Measurements from ENCODE around the gene TMEM150C. TPM values are rescaled to one million over a fixed set of nuclear protein-coding genes. Genes with fewer than 3 reads are reported as not detected.

TMEM150C gene
- total RNA-seq, 8 experiments from 2014 or later: 0.24 to 14.7 (median 7.4) TPM

- WGBS, 10 experiments: 86 to 100% (median 100%) methylated on average over 1 to 6 of the region's 7 CpGs; no CpG with 5 or more reads in 1 of the 10 experiments
- no peaks in the 10 kb centered on the region for H3K4me1 ChIP-seq (replicated peaks in 1 of 2)
- no peak overlapping the region for H3K4me3 ChIP-seq
- H3K27ac ChIP-seq: no peak overlapping the region
- in situ Hi-C loops (cut with MboI; ENCODE audit: low pct_unique_long_range_greater_than_20kb in 2 of 9, low sequenced_read_pairs in 9 of 9, unreplicated experiment in 9 of 9): loop anchor here in 4 of 9 experiments (25.0 kb wide), 3 partner anchors 285 to 810 kb away; no protein-coding TSS in a partner anchor
- no peak for ATAC-seq (replicated peaks in 6 of 8)
These were observed 109.8 kb downstream of the TMEM150C start for GRCh38 chr4:82452026-82452425.

- peak in 1 of 8 experiments; percentile 18 for ATAC-seq (replicated peaks in 6 of 8)
- Histone ChIP-seq H3K27ac (no peak overlapping the region), H3K4me1 (replicated peaks in 1 of 2) (no peaks in the 10 kb centered on the region), H3K4me3 (no peak overlapping the region)
- in situ Hi-C loops (cut with MboI; ENCODE audit: low pct_unique_long_range_greater_than_20kb in 2 of 9, low sequenced_read_pairs in 9 of 9, unreplicated experiment in 9 of 9): loop anchor here in 4 of 9 experiments (25.0 kb wide), 3 partner anchors 286 to 811 kb away; no protein-coding TSS in a partner anchor
- 40 to 100% (median 90%) methylated on average over 1 to 12 of the region's 13 CpGs; no CpG with 5 or more reads in 1 of the 10 experiments for WGBS, 10 experiments
These were observed 110.6 kb downstream of the TMEM150C start for GRCh38 chr4:82450966-82451755.

DNA sequence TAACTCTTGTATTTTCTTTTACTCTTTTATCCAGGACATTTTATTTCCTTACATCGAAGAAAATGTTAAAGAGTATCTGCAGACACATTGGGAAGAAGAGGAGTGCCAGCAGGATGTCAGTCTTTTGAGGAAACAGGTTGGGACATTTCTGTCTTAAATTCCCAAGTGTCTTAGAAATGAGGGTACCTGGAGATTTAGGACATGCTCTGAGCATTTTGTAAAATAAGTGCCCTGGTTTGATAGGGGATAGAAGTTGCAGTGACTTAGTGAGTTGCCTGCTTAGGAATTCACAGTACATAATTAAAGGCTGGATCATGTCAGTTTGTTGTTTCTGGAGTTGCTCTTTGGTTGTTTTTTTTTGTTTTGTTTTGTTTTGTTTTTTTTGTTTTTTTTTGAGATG is 113.9 kb downstream of the TMEM150C start:
- Histone ChIP-seq H3K4me1 (replicated peaks in 1 of 2) (no peaks in the 10 kb centered on the region), H3K27ac (no peak overlapping the region), H3K4me3 (no peak overlapping the region)
- in situ Hi-C loops (cut with MboI; ENCODE audit: low pct_unique_long_range_greater_than_20kb in 2 of 9, low sequenced_read_pairs in 9 of 9, unreplicated experiment in 9 of 9): no loop called here
- ATAC-seq (replicated peaks in 6 of 8): no peak
- 80 to 100% (median 94%) methylated on average over 1 of the region's 1 CpG; no CpG with 5 or more reads in 2 of the 10 experiments for WGBS, 10 experiments

DNA sequence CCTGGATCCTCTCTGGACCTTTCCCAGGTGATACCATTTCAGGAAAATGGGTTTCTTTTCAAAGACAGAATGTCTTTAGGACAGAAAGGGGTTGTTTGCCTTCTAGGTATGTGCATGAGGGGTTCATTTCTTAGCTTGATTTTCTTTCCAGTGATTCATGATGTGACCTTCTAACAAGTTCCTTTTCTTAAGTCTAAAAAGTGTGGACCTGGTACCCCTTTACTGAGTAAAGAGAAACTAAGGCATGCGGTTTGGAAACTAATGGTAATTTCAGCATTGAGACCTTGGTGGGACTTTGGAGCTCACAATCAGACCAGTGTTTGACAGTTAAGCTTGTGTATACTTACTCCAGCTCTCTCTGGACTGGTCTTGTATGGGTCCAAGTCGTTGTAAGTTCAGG is 122.7 kb downstream of the TMEM150C start:
- Histone ChIP-seq H3K4me1 (replicated peaks in 1 of 2) (no peaks in the 10 kb centered on the region), H3K27ac (no peak overlapping the region), H3K4me3 (no peak overlapping the region)
- in situ Hi-C loops (cut with MboI; ENCODE audit: low pct_unique_long_range_greater_than_20kb in 2 of 9, low sequenced_read_pairs in 9 of 9, unreplicated experiment in 9 of 9): no loop called here
- 73 to 100% (median 87%) methylated on average over 1 to 2 of the region's 2 CpGs; no CpG with 5 or more reads in 2 of the 10 experiments for WGBS, 10 experiments
- ATAC-seq (replicated peaks in 6 of 8): no peak

- 18 to 100% (median 84%) methylated on average over 1 to 4 of the region's 4 CpGs; no CpG with 5 or more reads in 1 of the 10 experiments for WGBS, 10 experiments
- peak in 4 of 8 experiments; percentile 40 to 97 (median 92) for ATAC-seq (replicated peaks in 6 of 8)
These were observed 124.3 kb downstream of the TMEM150C start for GRCh38 chr4:82437285-82438005.

GRCh38 chr4:82436780-82437179 is 125.0 kb downstream of the TMEM150C start:
- Histone ChIP-seq H3K4me3 (no peak overlapping the region), H3K27ac (no peak overlapping the region), H3K4me1 (replicated peaks in 1 of 2) (peaks cover 6 to 11% of the 10 kb centered on the region in 2 donors)
- in situ Hi-C loops (cut with MboI; ENCODE audit: low pct_unique_long_range_greater_than_20kb in 2 of 9, low sequenced_read_pairs in 9 of 9, unreplicated experiment in 9 of 9): no loop called here
- ATAC-seq (replicated peaks in 6 of 8): no peak
- 40 to 100% (median 100%) methylated on average over 1 to 4 of the region's 4 CpGs; no CpG with 5 or more reads in 3 of the 10 experiments for WGBS, 10 experiments

More at GRCh38 chr4:82437285-82438005, 124.3 kb downstream of the TMEM150C start:
- Histone ChIP-seq H3K27ac (no peak overlapping the region), H3K4me1 (replicated peaks in 1 of 2) (peaks cover 4 to 6% of the 10 kb centered on the region in 2 donors), H3K4me3 (no peak overlapping the region)
- in situ Hi-C loops (cut with MboI; ENCODE audit: low pct_unique_long_range_greater_than_20kb in 2 of 9, low sequenced_read_pairs in 9 of 9, unreplicated experiment in 9 of 9): no loop called here

DNA sequence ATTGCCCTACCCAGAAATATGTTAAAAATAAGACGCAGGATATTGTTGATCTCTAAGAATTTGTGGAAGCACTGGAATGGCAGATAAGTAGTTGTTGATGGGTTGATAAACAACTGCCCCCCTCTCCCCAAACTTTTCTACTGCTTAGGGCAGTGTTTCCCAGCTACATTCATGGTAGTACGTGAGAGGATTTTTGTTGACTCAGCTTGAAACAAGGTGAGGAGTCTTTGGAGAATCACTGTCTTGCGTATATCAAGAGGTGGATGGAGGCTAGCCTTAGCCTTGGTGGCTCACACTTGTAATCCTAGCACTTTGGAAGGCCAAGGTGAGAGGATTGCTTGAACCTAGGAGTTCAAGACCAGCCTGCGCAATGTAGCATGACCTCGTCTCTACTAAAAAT is 125.7 kb downstream of the TMEM150C start:
- Histone ChIP-seq H3K4me3 (no peak overlapping the region), H3K27ac (no peak overlapping the region), H3K4me1 (replicated peaks in 1 of 2) (peaks cover 6 to 11% of the 10 kb centered on the region in 2 donors)
- no peak for ATAC-seq (replicated peaks in 6 of 8)
- WGBS, 10 experiments: 79 to 100% (median 98%) methylated on average over 1 to 4 of the region's 5 CpGs; no CpG with 5 or more reads in 2 of the 10 experiments
- in situ Hi-C loops (cut with MboI; ENCODE audit: low pct_unique_long_range_greater_than_20kb in 2 of 9, low sequenced_read_pairs in 9 of 9, unreplicated experiment in 9 of 9): no loop called here

GRCh38 chr4:82434949-82435348 is 126.8 kb downstream of the TMEM150C start:
- no peak overlapping the region for H3K27ac ChIP-seq

GRCh38 chr4:82433791-82434190 is 128.0 kb downstream of the TMEM150C start:
- H3K4me3 ChIP-seq: no peak overlapping the region
- WGBS, 10 experiments: 75 to 100% (median 90%) methylated on average over 1 to 2 of the region's 2 CpGs; no CpG with 5 or more reads in 5 of the 10 experiments
- in situ Hi-C loops (cut with MboI; ENCODE audit: low pct_unique_long_range_greater_than_20kb in 2 of 9, low sequenced_read_pairs in 9 of 9, unreplicated experiment in 9 of 9): no loop called here
- H3K27ac ChIP-seq: no peak overlapping the region
- no peak for ATAC-seq (replicated peaks in 6 of 8)
- peaks cover 6 to 11% of the 10 kb centered on the region in 2 donors for H3K4me1 ChIP-seq (replicated peaks in 1 of 2)

More at GRCh38 chr4:82434949-82435348, 126.8 kb downstream of the TMEM150C start:
- Histone ChIP-seq H3K4me1 (replicated peaks in 1 of 2) (peaks cover 6 to 11% of the 10 kb centered on the region in 2 donors), H3K4me3 (no peak overlapping the region)
- in situ Hi-C loops (cut with MboI; ENCODE audit: low pct_unique_long_range_greater_than_20kb in 2 of 9, low sequenced_read_pairs in 9 of 9, unreplicated experiment in 9 of 9): no loop called here
- 93 to 100% (median 98%) methylated on average over 1 to 7 of the region's 7 CpGs; no CpG with 5 or more reads in 5 of the 10 experiments for WGBS, 10 experiments
- ATAC-seq (replicated peaks in 6 of 8): no peak

Other genes starting within 250 kb of the TMEM150C start
- gene HNRNPD, start 188.0 kb downstream of the TMEM150C start, total RNA-seq: 100 to 1,000 TPM in 4 of 8 experiments, 10 to 100 TPM in 4; 41.5 to 343 (median 120) TPM
- gene HNRNPDL, start 131.5 kb downstream of the TMEM150C start, total RNA-seq: 100 to 1,000 TPM; 255 to 791 (median 419) TPM
- gene ENOPH1, start 131.4 kb downstream of the TMEM150C start, total RNA-seq: 10 to 100 TPM; 38.5 to 73.3 (median 48.0) TPM
- gene SCD5, start 236.8 kb upstream of the TMEM150C start, total RNA-seq: 100 to 1,000 TPM in 1 of 8 experiments, 10 to 100 TPM in 4, 1 to 10 TPM in 3; 1.4 to 127 (median 53.0) TPM

Measured in motor neuron (in vitro differentiated cells).